OCI-LY7 (cell line): ENCODE results near the gene NR1H4.

Experiments used
- EZH2phosphoT487 ChIP-seq: fragments of 200-600 bp; sonication (generic); IDR thresholded peaks from 2 replicates; pipeline ENCODE4 v1.6.1; 2018; ENCODE audit warnings: low read depth, borderline replicate concordance, mild to moderate bottlenecking, mixed run types, antibody characterized with exemption, low read length, moderate library complexity, mixed read lengths
- TF ChIP-seq, protein P1 (sequence below): fragments of 200-600 bp; sonication (generic); conservative IDR thresholded peaks from 2 replicates; pipeline ENCODE4 v1.5.1; 2014; ENCODE audit warnings: mild to moderate bottlenecking, antibody characterized with exemption, low read length, moderate library complexity, mixed read lengths

DNA sequence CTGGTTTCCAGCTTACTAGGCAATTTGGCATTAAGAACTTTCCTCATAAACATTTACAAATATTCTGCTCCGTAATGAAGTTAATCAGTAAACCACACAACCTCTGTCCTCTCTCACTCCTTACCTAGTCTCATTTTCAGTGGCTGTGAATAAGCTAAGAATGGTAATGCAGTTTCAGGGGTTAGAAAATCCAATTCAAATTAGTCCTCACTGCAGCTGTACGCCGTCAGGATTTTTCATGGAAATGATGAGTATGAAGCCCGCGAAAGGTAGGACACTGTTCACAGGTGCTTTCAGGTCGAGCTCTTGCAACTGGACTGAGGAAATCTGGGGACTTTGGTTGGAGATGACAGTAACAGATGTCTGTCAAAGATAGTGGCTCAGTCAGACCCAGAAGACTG, 29.6 kb downstream of the NR1H4 start:
- TF ChIP-seq, protein P1, sequence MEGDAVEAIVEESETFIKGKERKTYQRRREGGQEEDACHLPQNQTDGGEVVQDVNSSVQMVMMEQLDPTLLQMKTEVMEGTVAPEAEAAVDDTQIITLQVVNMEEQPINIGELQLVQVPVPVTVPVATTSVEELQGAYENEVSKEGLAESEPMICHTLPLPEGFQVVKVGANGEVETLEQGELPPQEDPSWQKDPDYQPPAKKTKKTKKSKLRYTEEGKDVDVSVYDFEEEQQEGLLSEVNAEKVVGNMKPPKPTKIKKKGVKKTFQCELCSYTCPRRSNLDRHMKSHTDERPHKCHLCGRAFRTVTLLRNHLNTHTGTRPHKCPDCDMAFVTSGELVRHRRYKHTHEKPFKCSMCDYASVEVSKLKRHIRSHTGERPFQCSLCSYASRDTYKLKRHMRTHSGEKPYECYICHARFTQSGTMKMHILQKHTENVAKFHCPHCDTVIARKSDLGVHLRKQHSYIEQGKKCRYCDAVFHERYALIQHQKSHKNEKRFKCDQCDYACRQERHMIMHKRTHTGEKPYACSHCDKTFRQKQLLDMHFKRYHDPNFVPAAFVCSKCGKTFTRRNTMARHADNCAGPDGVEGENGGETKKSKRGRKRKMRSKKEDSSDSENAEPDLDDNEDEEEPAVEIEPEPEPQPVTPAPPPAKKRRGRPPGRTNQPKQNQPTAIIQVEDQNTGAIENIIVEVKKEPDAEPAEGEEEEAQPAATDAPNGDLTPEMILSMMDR = no peak
- TF ChIP-seq EZH2phosphoT487 = no peak
